HEK293 (cell line): ENCODE measurements around the gene PTPRK.

Experiments
- CTCF ChIA-PET: fragments of 350-600 bp; formaldehyde crosslinking; extraction: SDS; loops from one replicate; lab custom pipeline; 2021; ENCODE audit warnings: antibody characterized with exemption; lab: Yijun Ruan, JAX
- POLR2A ChIA-PET: fragments of 300-600 bp; formaldehyde crosslinking; extraction: SDS; loops from one replicate; lab custom pipeline; 2020; ENCODE audit warnings: antibody characterized with exemption, inconsistent platforms; lab: Yijun Ruan, JAX
- H3K27ac ChIP-seq: fragments of 200-500 bp; sonication (Bioruptor generic); 2 replicates; pipeline ENCODE4 v1.5.1; 2014; ENCODE audit warnings: low read depth, low read length, control low read depth, inconsistent platforms; ENCODE audit errors: extremely low read depth
- H3K36me3 ChIP-seq, 2 experiments: fragments of 200-500 bp in 1 of 2; sonication (Bioruptor generic) in 1 of 2; 1 replicate in 1 of 2; 2 replicates in 1 of 2; pipeline ENCODE4 v1.5.1; 2014 to 2017; ENCODE audit warnings: inconsistent platforms in 2 of 2, low read length in 2 of 2; ENCODE audit not compliant: control insufficient read depth in 2 of 2, insufficient read depth in 1 of 2
- H3K4me1 ChIP-seq: fragments of 200-500 bp; sonication (Bioruptor generic); 2 replicates; pipeline ENCODE4 v1.5.1; 2014; ENCODE audit warnings: mild to moderate bottlenecking, low read length, inconsistent platforms; ENCODE audit not compliant: control insufficient read depth, insufficient read depth
- H3K4me3 ChIP-seq: 2 replicates; pipeline ENCODE4 v1.5.1; 2011; ENCODE audit warnings: low read depth, mild to moderate bottlenecking, control low read depth, low read length, moderate library complexity
- H3K9me3 ChIP-seq: fragments of 200-500 bp; sonication (Bioruptor generic); 2 replicates; pipeline ENCODE4 v1.5.1; 2014; ENCODE audit warnings: low read depth, low read length, inconsistent platforms; ENCODE audit not compliant: control insufficient read depth, insufficient read depth
- EGR2 ChIP-seq: fragments of 450-650 bp; formaldehyde crosslinking; IDR thresholded peaks from 2 replicates; pipeline ENCODE4 v1.5.1; 2016; ENCODE audit warnings: low read depth, missing biosample characterization, missing genetic modification characterization
- HOXD13 ChIP-seq: sonication (generic); formaldehyde crosslinking; IDR thresholded peaks from 2 replicates; pipeline ENCODE4 v1.8.0; 2022; ENCODE audit warnings: missing genetic modification reagents, borderline replicate concordance
- KLF7 ChIP-seq: fragments of 450-650 bp; formaldehyde crosslinking; IDR thresholded peaks from 2 replicates; pipeline ENCODE4 v1.5.1; 2016; ENCODE audit warnings: missing biosample characterization, missing genetic modification characterization, borderline replicate concordance
- KLF9 ChIP-seq: fragments of 450-650 bp; formaldehyde crosslinking; IDR thresholded peaks from 2 replicates; pipeline ENCODE4 v1.5.1; 2016; ENCODE audit warnings: missing biosample characterization, missing genetic modification characterization, low read depth
- REST ChIP-seq: fragments of 450-650 bp; formaldehyde crosslinking; IDR thresholded peaks from 2 replicates; pipeline ENCODE4 v1.5.1; 2016; ENCODE audit warnings: missing biosample characterization, missing genetic modification characterization
- ZFHX2 ChIP-seq: fragments of 450-650 bp; formaldehyde crosslinking; conservative IDR thresholded peaks from 2 replicates; pipeline ENCODE4 v1.5.1; 2016; ENCODE audit warnings: missing biosample characterization, missing genetic modification characterization
- ZFP41 ChIP-seq: fragments of 450-650 bp; formaldehyde crosslinking; IDR thresholded peaks from 2 replicates; pipeline ENCODE4 v1.5.1; 2016; ENCODE audit warnings: missing biosample characterization, missing genetic modification characterization, borderline replicate concordance
- ZNF169 ChIP-seq: fragments of 450-650 bp; formaldehyde crosslinking; IDR thresholded peaks from 2 replicates; pipeline ENCODE4 v1.5.1; 2016; ENCODE audit warnings: missing biosample characterization, missing genetic modification characterization
- ZNF19 ChIP-seq: fragments of 450-650 bp; formaldehyde crosslinking; IDR thresholded peaks from 2 replicates; pipeline ENCODE4; 2016; ENCODE audit warnings: missing biosample characterization, missing genetic modification characterization, low read depth
- ZNF2 ChIP-seq: fragments of 450-650 bp; formaldehyde crosslinking; IDR thresholded peaks from 2 replicates; pipeline ENCODE4 v1.5.1; 2016; ENCODE audit warnings: missing biosample characterization, missing genetic modification characterization
- ZNF239 ChIP-seq: fragments of 450-650 bp; formaldehyde crosslinking; IDR thresholded peaks from 2 replicates; pipeline ENCODE4 v1.5.1; 2016; ENCODE audit warnings: missing biosample characterization, missing genetic modification characterization
- ZNF341 ChIP-seq: fragments of 450-650 bp; formaldehyde crosslinking; IDR thresholded peaks from 2 replicates; pipeline ENCODE4; 2016; ENCODE audit warnings: low read depth, missing biosample characterization, missing genetic modification characterization
- ZNF560 ChIP-seq: fragments of 450-650 bp; formaldehyde crosslinking; IDR thresholded peaks from 2 replicates; pipeline ENCODE4 v1.5.1; 2017; ENCODE audit warnings: missing biosample characterization, missing genetic modification characterization, borderline replicate concordance
- ZNF596 ChIP-seq: fragments of 450-650 bp; IDR thresholded peaks from 2 replicates; pipeline ENCODE4 v1.5.0; 2018; ENCODE audit warnings: missing biosample characterization, mild to moderate bottlenecking, missing genetic modification characterization, moderate library complexity
- ZSCAN16 ChIP-seq: fragments of 450-650 bp; formaldehyde crosslinking; IDR thresholded peaks from 2 replicates; pipeline ENCODE4 v1.5.1; 2016; ENCODE audit warnings: missing biosample characterization, missing genetic modification characterization
- TF ChIP-seq, protein P1 (sequence below): fragments of 450-650 bp; formaldehyde crosslinking; IDR thresholded peaks from 2 replicates; pipeline ENCODE4 v1.5.1; 2016; ENCODE audit warnings: missing biosample characterization, missing genetic modification characterization
- TF ChIP-seq, protein P2 (sequence below): fragments of 450-650 bp; formaldehyde crosslinking; IDR thresholded peaks from 2 replicates; pipeline ENCODE4 v1.5.1; 2016; ENCODE audit warnings: missing biosample characterization, missing genetic modification characterization
- TF ChIP-seq, protein P3 (sequence below): fragments of 450-650 bp; formaldehyde crosslinking; IDR thresholded peaks from 2 replicates; pipeline ENCODE4 v1.5.1; 2016; ENCODE audit warnings: missing biosample characterization, missing genetic modification characterization, borderline replicate concordance

PTPRK gene

DNA sequence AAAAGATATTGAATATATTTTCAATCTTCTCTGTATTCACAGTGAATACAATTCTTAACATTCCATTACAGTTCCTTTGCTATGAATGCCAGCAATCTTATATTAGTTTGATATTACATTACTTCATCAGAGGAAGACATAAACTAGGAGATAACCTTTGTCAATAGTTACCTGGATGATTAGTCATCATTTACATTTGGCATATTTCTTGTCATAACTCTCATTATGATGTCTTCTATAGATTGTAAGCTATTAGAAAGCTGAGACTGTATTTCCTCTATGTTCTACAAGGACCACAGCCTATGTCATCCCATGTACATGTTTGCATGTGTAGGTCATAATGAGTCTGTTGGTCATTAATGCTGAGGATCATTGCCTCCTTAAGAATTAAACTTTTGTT lies 7.8 kb upstream of the PTPRK start:
- Histone ChIP-seq H3K36me3 (no peaks in the 10 kb centered on the region), H3K4me3 (no peak overlapping the region), H3K4me1 (no peaks in the 10 kb centered on the region), H3K9me3 (no peaks in the 10 kb centered on the region), H3K27ac (no peak overlapping the region)
- ChIA-PET POLR2A (no interaction called here), CTCF (no interaction called here)
- TF ChIP-seq ZNF596 (tag by site-specific recombination) (no peak), REST (no peak), ZNF560 (tag by site-specific recombination) (no peak), KLF9 (tag by site-specific recombination) (no peak), KLF7 (no peak), ZNF239 (tag by site-specific recombination) (no peak), ZNF341 (tag by site-specific recombination) (no peak), ZSCAN16 (tag by site-specific recombination) (no peak), ZFHX2 (tag by site-specific recombination) (no peak), ZNF2 (tag by site-specific recombination) (no peak), ZNF169 (tag by site-specific recombination) (no peak), ZNF19 (tag by site-specific recombination) (no peak), ZFP41 (tag by site-specific recombination) (no peak), EGR2 (tag by site-specific recombination) (no peak), HOXD13 (CRISPR knock-in tag) (no peak)
- TF ChIP-seq, protein P1, sequence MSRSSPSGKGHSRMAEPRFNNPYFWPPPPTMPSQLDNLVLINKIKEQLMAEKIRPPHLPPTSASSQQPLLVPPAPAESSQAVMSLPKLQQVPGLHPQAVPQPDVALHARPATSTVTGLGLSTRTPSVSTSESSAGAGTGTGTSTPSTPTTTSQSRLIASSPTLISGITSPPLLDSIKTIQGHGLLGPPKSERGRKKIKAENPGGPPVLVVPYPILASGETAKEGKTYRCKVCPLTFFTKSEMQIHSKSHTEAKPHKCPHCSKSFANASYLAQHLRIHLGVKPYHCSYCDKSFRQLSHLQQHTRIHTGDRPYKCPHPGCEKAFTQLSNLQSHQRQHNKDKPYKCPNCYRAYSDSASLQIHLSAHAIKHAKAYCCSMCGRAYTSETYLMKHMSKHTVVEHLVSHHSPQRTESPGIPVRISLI (tag by site-specific recombination): no peak
- TF ChIP-seq, protein P2, sequence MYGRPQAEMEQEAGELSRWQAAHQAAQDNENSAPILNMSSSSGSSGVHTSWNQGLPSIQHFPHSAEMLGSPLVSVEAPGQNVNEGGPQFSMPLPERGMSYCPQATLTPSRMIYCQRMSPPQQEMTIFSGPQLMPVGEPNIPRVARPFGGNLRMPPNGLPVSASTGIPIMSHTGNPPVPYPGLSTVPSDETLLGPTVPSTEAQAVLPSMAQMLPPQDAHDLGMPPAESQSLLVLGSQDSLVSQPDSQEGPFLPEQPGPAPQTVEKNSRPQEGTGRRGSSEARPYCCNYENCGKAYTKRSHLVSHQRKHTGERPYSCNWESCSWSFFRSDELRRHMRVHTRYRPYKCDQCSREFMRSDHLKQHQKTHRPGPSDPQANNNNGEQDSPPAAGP (tag by site-specific recombination): no peak
- TF ChIP-seq, protein P3, sequence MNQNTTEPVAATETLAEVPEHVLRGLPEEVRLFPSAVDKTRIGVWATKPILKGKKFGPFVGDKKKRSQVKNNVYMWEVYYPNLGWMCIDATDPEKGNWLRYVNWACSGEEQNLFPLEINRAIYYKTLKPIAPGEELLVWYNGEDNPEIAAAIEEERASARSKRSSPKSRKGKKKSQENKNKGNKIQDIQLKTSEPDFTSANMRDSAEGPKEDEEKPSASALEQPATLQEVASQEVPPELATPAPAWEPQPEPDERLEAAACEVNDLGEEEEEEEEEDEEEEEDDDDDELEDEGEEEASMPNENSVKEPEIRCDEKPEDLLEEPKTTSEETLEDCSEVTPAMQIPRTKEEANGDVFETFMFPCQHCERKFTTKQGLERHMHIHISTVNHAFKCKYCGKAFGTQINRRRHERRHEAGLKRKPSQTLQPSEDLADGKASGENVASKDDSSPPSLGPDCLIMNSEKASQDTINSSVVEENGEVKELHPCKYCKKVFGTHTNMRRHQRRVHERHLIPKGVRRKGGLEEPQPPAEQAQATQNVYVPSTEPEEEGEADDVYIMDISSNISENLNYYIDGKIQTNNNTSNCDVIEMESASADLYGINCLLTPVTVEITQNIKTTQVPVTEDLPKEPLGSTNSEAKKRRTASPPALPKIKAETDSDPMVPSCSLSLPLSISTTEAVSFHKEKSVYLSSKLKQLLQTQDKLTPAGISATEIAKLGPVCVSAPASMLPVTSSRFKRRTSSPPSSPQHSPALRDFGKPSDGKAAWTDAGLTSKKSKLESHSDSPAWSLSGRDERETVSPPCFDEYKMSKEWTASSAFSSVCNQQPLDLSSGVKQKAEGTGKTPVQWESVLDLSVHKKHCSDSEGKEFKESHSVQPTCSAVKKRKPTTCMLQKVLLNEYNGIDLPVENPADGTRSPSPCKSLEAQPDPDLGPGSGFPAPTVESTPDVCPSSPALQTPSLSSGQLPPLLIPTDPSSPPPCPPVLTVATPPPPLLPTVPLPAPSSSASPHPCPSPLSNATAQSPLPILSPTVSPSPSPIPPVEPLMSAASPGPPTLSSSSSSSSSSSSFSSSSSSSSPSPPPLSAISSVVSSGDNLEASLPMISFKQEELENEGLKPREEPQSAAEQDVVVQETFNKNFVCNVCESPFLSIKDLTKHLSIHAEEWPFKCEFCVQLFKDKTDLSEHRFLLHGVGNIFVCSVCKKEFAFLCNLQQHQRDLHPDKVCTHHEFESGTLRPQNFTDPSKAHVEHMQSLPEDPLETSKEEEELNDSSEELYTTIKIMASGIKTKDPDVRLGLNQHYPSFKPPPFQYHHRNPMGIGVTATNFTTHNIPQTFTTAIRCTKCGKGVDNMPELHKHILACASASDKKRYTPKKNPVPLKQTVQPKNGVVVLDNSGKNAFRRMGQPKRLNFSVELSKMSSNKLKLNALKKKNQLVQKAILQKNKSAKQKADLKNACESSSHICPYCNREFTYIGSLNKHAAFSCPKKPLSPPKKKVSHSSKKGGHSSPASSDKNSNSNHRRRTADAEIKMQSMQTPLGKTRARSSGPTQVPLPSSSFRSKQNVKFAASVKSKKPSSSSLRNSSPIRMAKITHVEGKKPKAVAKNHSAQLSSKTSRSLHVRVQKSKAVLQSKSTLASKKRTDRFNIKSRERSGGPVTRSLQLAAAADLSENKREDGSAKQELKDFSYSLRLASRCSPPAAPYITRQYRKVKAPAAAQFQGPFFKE (tag by site-specific recombination): no peak
